VCaP (cell line): ENCODE measurements around the gene CTDSP2.

Experiments
- H3K27ac ChIP-seq: fragments of 450-650 bp; 2 replicates; pipeline ENCODE4 v1.5.1; 2017
- TF ChIP-seq, protein P1 (sequence below): fragments of 450-650 bp; conservative IDR thresholded peaks from 2 replicates; pipeline ENCODE4 v1.5.1; 2017; ENCODE audit warnings: mild to moderate bottlenecking, moderate library complexity

CTDSP2 gene

GRCh38 chr12:57797933-57798332 lies 48.6 kb downstream of the CTDSP2 start:
- TF ChIP-seq, protein P1, sequence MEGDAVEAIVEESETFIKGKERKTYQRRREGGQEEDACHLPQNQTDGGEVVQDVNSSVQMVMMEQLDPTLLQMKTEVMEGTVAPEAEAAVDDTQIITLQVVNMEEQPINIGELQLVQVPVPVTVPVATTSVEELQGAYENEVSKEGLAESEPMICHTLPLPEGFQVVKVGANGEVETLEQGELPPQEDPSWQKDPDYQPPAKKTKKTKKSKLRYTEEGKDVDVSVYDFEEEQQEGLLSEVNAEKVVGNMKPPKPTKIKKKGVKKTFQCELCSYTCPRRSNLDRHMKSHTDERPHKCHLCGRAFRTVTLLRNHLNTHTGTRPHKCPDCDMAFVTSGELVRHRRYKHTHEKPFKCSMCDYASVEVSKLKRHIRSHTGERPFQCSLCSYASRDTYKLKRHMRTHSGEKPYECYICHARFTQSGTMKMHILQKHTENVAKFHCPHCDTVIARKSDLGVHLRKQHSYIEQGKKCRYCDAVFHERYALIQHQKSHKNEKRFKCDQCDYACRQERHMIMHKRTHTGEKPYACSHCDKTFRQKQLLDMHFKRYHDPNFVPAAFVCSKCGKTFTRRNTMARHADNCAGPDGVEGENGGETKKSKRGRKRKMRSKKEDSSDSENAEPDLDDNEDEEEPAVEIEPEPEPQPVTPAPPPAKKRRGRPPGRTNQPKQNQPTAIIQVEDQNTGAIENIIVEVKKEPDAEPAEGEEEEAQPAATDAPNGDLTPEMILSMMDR = no peak
- H3K27ac ChIP-seq = no peak overlapping the region

DNA sequence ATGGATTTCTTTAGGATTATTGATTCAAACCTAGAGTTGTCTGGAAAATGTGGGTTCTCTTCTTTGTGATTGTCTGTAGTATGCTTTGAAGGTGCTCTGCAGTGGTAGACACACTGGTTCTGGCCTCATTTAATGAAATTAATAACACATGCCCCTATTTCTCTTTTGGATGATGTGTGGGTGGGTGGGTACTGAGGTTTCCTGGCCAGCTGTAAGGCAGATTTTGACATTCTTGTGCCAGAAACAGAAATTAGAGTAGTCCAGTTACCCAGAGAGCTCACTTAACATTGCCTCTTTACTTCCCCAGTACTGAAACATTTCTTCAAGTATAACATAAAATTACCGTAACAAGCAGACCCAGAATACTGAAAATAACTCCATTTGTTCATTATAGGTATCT lies 49.5 kb downstream of the CTDSP2 start:
- no peak overlapping the region for H3K27ac ChIP-seq
- TF ChIP-seq, protein P1 = no peak

GRCh38 chr12:57795354-57795753 lies 51.2 kb downstream of the CTDSP2 start:
- TF ChIP-seq, protein P1 = no peak

DNA sequence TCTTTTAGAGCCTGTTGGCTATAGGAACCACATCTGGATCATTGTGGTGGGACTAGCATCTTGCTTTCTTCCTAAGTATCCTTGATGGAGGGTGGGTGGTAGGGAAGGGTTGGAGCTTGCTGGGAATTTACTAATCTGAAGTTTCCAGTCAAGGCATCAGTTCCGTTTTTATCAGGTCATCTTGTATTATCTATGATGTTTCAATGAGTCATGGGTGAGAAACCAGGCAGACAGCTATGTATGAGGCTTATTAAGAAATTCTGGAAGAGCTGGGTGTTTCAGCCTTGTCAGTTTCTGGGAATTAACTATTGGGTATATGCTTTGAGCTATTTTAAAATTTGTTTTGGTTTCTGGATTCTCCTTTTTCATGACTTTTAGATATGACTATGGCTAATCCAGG lies 52.6 kb downstream of the CTDSP2 start:
- TF ChIP-seq, protein P1 = no peak
- no peak overlapping the region for H3K27ac ChIP-seq

More at GRCh38 chr12:57795354-57795753, 51.2 kb downstream of the CTDSP2 start:
- H3K27ac ChIP-seq = no peak overlapping the region

- TF ChIP-seq, protein P1 = no peak
- peak overlapping the region; percentile 82; the same call in 1 of the 2 replicates for H3K27ac ChIP-seq
Measured at GRCh38 chr12:57783861-57784260, 62.7 kb downstream of the CTDSP2 start.

- peak overlapping the region; percentile 82 for H3K27ac ChIP-seq
Measured at GRCh38 chr12:57783466-57783801, 63.1 kb downstream of the CTDSP2 start.

DNA sequence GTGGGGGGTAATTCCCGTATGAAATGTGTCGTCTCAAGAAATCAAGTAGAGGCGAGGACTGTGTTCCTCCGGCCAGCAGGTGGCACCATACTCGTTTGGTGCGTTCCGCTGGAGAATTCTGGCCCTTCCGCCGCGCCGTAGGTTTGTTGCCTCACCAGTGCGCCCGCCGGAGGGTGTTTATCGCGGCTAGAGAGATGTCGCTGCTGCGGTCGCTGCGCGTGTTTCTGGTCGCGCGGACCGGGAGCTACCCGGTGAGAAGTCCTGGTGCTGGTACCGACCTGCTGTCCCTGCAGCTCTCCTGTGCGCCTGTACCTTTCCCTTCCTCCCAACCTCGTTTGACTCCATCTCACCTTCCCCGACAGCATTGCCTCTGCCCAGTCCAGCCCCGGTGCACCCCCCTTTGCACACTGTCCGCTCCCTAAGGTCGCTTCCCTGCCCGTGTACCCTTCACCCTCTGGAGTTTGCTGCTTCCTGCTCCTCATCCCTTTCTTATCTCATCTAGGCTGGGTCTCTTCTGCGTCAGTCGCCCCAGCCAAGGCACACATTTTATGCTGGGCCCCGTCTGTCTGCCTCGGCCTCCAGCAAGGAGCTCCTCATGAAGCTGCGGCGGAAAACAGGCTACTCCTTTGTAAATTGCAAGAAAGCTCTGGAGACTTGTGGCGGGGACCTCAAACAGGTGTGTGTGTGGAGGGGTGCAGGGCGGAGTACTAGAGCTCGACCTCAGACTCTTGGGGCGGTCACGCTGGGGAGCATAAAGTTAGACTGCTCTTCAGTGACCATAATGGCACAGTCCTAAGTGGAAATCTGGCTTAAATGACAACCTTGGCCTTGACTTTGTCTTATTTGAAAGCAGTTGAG lies 63.7 kb downstream of the CTDSP2 start, which contains the start of gene TSFM:
Gene TSFM, plus strand, starts transcription at position 180 of the 858 bp plus-strand sequence. Its CDS starts 15 bp downstream, at position 195.
- TF ChIP-seq, protein P1 = peak; percentile 95
- peak within 1 kb of the TSS; percentile 82 for H3K27ac ChIP-seq

More at GRCh38 chr12:57783466-57783801, 63.1 kb downstream of the CTDSP2 start:
- TF ChIP-seq, protein P1 = no peak
